Endothelial cell of umbilical vein (primary cell): ENCODE results near the gene UGT1A3. TPM values are rescaled to one million over a fixed set of nuclear protein-coding genes. Genes with fewer than 3 reads are reported as not detected.

Source experiments
- BruUV-seq: library from RNA; stranded (reverse); fragments of 400-500 nt; replicated peaks from 2 replicates; lab custom pipeline; 2021; lab: Mats Ljungman, UMichigan
- CTCF ChIA-PET: fragments of 300-600, 350-600 bp; sonication (Branson Sonifier 250); formaldehyde crosslinking; loops from one replicate; lab custom pipeline; 2021; ENCODE audit warnings: antibody characterized with exemption, inconsistent platforms; lab: Charles Lee
- POLR2A ChIA-PET: fragments of 300-600, 350-600 bp; sonication (Branson Sonifier 250); formaldehyde crosslinking; loops from one replicate; lab custom pipeline; 2021; ENCODE audit warnings: antibody characterized with exemption, inconsistent platforms; lab: Charles Lee
- DNase-seq: peaks from one replicate; pipeline ENCODE4 v3.0.0-alpha.2; 2011; ENCODE audit warnings: low read depth, low spot score
- FAIRE-seq: peaks from 2 replicates; lab custom pipeline; 2011; peaks lifted over from hg19 to GRCh38; lab: Jason Lieb, UNC
- H2AFZ ChIP-seq: 2 replicates; pipeline ENCODE4 v1.6.0; 2012; ENCODE audit warnings: low read depth, low read length, control low read depth, inconsistent platforms
- H3K27ac ChIP-seq: 2 replicates; pipeline ENCODE4 v1.5.1; 2011; ENCODE audit warnings: low read depth, mild to moderate bottlenecking, control low read depth, low read length, moderate library complexity; ENCODE audit not compliant: insufficient read depth
- H3K27me3 ChIP-seq, 2 experiments: 2 replicates each; pipeline versions ENCODE4 v1.6.0 to v1.6.1; 2011; ENCODE audit warnings: low read length in 2 of 2, mixed read lengths in 1 of 2; ENCODE audit not compliant: control insufficient read depth in 2 of 2, insufficient read depth in 2 of 2
- H3K36me3 ChIP-seq, 2 experiments: 2 replicates in 1 of 2; 3 replicates in 1 of 2; pipeline ENCODE4 v1.5.1; 2011; ENCODE audit warnings: low read length in 2 of 2, mild to moderate bottlenecking in 1 of 2, moderate library complexity in 1 of 2; ENCODE audit not compliant: control insufficient read depth in 2 of 2, insufficient read depth in 2 of 2; ENCODE audit errors: extremely low read depth in 1 of 2
- H3K4me1 ChIP-seq: 3 replicates; pipeline ENCODE4 v1.5.1; 2011; ENCODE audit warnings: mild to moderate bottlenecking, low read length; ENCODE audit not compliant: control insufficient read depth, insufficient read depth; ENCODE audit errors: extremely low read depth
- H3K4me2 ChIP-seq: 2 replicates; pipeline ENCODE4 v1.6.1; 2011; ENCODE audit warnings: low read length, control low read depth, mixed read lengths; ENCODE audit not compliant: insufficient read depth
- H3K4me3 ChIP-seq, 3 experiments: fragments of 200-600 bp in 1 of 3; sonication (generic), shearing (Covaris generic) in 1 of 3; replicated peaks in 1 of 3; 2 replicates each; pipeline ENCODE4 v1.5.1; 2011 to 2016; ENCODE audit warnings: control low read depth in 3 of 3, low read length in 3 of 3, mild to moderate bottlenecking in 2 of 3, inconsistent platforms in 1 of 3, low read depth in 1 of 3, moderate library complexity in 1 of 3; ENCODE audit not compliant: insufficient read depth in 1 of 3
- H3K79me2 ChIP-seq: 2 replicates; pipeline ENCODE4 v1.6.0; 2012; ENCODE audit warnings: low read length, inconsistent platforms; ENCODE audit not compliant: control insufficient read depth, insufficient read depth
- H3K9ac ChIP-seq: replicated peaks from 2 replicates; pipeline ENCODE3; 2011; ENCODE audit warnings: low read length, control low read depth; ENCODE audit not compliant: insufficient read depth; ENCODE audit errors: extremely low read depth
- H3K9me1 ChIP-seq: replicated peaks from 3 replicates; pipeline ENCODE4 v1.6.0; 2011; ENCODE audit warnings: mild to moderate bottlenecking, low read length; ENCODE audit not compliant: control insufficient read depth, insufficient read depth; ENCODE audit errors: extremely low read depth
- H3K9me3 ChIP-seq: replicated peaks from 2 replicates; pipeline ENCODE4 v1.5.1; 2012; ENCODE audit warnings: low read length, inconsistent platforms; ENCODE audit not compliant: control insufficient read depth, insufficient read depth
- H4K20me1 ChIP-seq: replicated peaks from 2 replicates; pipeline ENCODE3; 2011; ENCODE audit warnings: mild to moderate bottlenecking, low read length; ENCODE audit not compliant: control insufficient read depth, insufficient read depth; ENCODE audit errors: extremely low read depth
- EZH2 ChIP-seq: IDR thresholded peaks from 2 replicates; pipeline ENCODE4 v1.6.1; 2012; ENCODE audit warnings: borderline replicate concordance, low read depth, mild to moderate bottlenecking, moderate library complexity, low read length, inconsistent platforms; ENCODE audit not compliant: severe bottlenecking
- FOS ChIP-seq: IDR thresholded peaks from 2 replicates; pipeline ENCODE4 v1.6.1; 2011; ENCODE audit warnings: mild to moderate bottlenecking, low read length, moderate library complexity, borderline replicate concordance; ENCODE audit not compliant: insufficient read depth
- GATA2 ChIP-seq: IDR thresholded peaks from 2 replicates; pipeline ENCODE4 v1.7.0; 2011; ENCODE audit warnings: low read depth, mild to moderate bottlenecking, moderate library complexity, mixed read lengths, low read length; ENCODE audit not compliant: insufficient read length, insufficient read depth
- JUN ChIP-seq: IDR thresholded peaks from 2 replicates; pipeline ENCODE4 v1.6.1; 2011; ENCODE audit warnings: borderline replicate concordance, low read depth; ENCODE audit not compliant: insufficient read length, insufficient read depth
- MYC ChIP-seq: IDR thresholded peaks from one replicate; pipeline ENCODE4 v1.6.1; 2011; ENCODE audit warnings: mild to moderate bottlenecking, low read depth, low read length
- POLR2A ChIP-seq: IDR thresholded peaks from 2 replicates; pipeline ENCODE4 v1.6.1; 2012; ENCODE audit warnings: low read depth, mild to moderate bottlenecking, control low read depth, low read length
- POLR2AphosphoS5 ChIP-seq: IDR thresholded peaks from 2 replicates; pipeline ENCODE4 v1.6.1; 2012; ENCODE audit warnings: low read depth, mild to moderate bottlenecking, control low read depth, low read length, moderate library complexity; ENCODE audit not compliant: insufficient read depth
- dilution Hi-C: fragments of 300-500 bp; cut with MboI; formaldehyde crosslinking; loops from one replicate; pipeline ENCODE4 v1.15.0; 2019; ENCODE audit warnings: low sequenced_read_pairs; ENCODE audit not compliant: extremely low pct_ligation_motif_present
- intact Hi-C: fragments of 100-400 bp; cut with micrococcal nuclease; formaldehyde crosslinking; loops from one replicate; pipeline ENCODE4 v1.10.0; 2022
- polyA plus RNA-seq, 4 experiments: library from polyadenylated mRNA; depleted of rRNA in 3 of 4; stranded (reverse) in 3 of 4; unstranded in 1 of 4; fragments of >200 nt; gene quantifications; 2 replicates each; pipeline versions ENCODE4 v1.2.1 to v1.2.3, GENCODE V29; 2011 to 2012; ENCODE audit warnings: missing spikeins in 1 of 4
- total RNA-seq: library from RNA; stranded (reverse); gene quantifications from 2 replicates; pipeline ENCODE4 v1.2.3, GENCODE V29; 2021
- TF ChIP-seq, protein P1 (sequence below): IDR thresholded peaks from 2 replicates; pipeline ENCODE4 v1.6.1; 2011; ENCODE audit not compliant: insufficient read depth, insufficient read length
- TF ChIP-seq, protein P2 (sequence below), 2 donors: IDR thresholded peaks; 1 replicate in 1 of 2; 2 replicates in 1 of 2; pipeline ENCODE4 v1.5.1; 2011; ENCODE audit warnings: low read length in 2 of 2, mild to moderate bottlenecking in 2 of 2, moderate library complexity in 2 of 2, control low read depth in 1 of 2, inconsistent platforms in 1 of 2, low read depth in 1 of 2; ENCODE audit not compliant: insufficient read depth in 1 of 2; ENCODE audit errors: extremely low read depth in 1 of 2

The UGT1A3 gene
- total and polyA plus RNA-seq, 2 donors (not counting 3 experiments of a cell fraction or from before 2014, with no cell fraction given): not detected

DNA sequence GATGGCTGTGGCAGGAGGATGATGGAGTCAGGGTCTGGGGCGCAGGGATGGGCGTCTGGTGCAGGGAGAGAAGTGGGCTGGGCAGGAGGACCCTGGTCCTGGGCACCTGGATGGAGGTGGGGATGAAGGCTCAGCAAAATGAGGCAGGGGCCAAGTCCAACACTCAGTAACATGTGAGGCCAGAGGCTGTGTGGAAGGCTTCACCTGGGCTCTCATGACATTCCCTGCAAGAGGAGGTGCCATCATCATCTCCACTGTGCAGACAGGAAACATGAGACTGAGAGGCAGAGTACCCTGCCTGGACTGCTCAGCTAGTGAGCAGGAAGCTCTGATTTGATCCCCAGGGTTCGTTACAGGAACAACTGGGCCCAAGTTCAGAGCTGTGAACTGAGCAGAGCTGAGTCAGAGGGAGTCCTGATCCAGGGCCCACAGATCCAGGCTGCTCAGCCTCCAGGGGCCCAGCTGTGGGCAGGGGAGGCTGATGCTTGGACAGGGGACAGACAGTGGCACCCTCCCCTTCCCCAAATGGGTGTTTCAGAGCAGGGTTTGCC is 88.6 kb downstream of the UGT1A3 start:
- H3K27me3 ChIP-seq: no peaks in the 10 kb centered on the region
- dilution Hi-C loops (no loop called here), intact Hi-C loops (no loop called here)
- no peak overlapping the region for H3K4me3 ChIP-seq
- BruUV-seq: no TSS peak
- H3K36me3 ChIP-seq: no peaks in the 10 kb centered on the region
- no peaks in the 10 kb centered on the region for H3K4me1 ChIP-seq
- DNase-seq: no peak
- H3K79me2 ChIP-seq: no peaks in the 10 kb centered on the region
- no peak for FAIRE-seq
- H3K9me3 ChIP-seq: no peaks in the 10 kb centered on the region
- H2AFZ ChIP-seq: no peak overlapping the region
- H3K4me2 ChIP-seq: no peak overlapping the region
- H4K20me1 ChIP-seq: no peaks in the 10 kb centered on the region
- TF ChIP-seq POLR2A: no peak
- no peak for TF ChIP-seq JUN
- TF ChIP-seq FOS: no peak
- TF ChIP-seq, protein P1, sequence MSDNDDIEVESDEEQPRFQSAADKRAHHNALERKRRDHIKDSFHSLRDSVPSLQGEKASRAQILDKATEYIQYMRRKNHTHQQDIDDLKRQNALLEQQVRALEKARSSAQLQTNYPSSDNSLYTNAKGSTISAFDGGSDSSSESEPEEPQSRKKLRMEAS: no peak
- TF ChIP-seq, protein P2, sequence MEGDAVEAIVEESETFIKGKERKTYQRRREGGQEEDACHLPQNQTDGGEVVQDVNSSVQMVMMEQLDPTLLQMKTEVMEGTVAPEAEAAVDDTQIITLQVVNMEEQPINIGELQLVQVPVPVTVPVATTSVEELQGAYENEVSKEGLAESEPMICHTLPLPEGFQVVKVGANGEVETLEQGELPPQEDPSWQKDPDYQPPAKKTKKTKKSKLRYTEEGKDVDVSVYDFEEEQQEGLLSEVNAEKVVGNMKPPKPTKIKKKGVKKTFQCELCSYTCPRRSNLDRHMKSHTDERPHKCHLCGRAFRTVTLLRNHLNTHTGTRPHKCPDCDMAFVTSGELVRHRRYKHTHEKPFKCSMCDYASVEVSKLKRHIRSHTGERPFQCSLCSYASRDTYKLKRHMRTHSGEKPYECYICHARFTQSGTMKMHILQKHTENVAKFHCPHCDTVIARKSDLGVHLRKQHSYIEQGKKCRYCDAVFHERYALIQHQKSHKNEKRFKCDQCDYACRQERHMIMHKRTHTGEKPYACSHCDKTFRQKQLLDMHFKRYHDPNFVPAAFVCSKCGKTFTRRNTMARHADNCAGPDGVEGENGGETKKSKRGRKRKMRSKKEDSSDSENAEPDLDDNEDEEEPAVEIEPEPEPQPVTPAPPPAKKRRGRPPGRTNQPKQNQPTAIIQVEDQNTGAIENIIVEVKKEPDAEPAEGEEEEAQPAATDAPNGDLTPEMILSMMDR (IDR thresholded peaks at IDR 0.05; ENCODE audit: extremely low read depth in 1 of 2, insufficient read depth in 1 of 2, low read depth in 1 of 2, low read length in 2 of 2): no peak
- no peak for TF ChIP-seq MYC
- no peak for TF ChIP-seq POLR2AphosphoS5
- TF ChIP-seq EZH2: no peak
- TF ChIP-seq GATA2: no peak
- no peaks in the 10 kb centered on the region for H3K9me1 ChIP-seq
- no peak overlapping the region for H3K27ac ChIP-seq
- no peak overlapping the region for H3K9ac ChIP-seq
- POLR2A ChIA-PET: no interaction called here
- CTCF ChIA-PET: no interaction called here
